ENCODE data around the gene HTD2. TPM values are rescaled to one million over a fixed set of nuclear protein-coding genes. Genes with fewer than 3 reads are reported as not detected.
"Not testable (repeated sequence)": the region's sequence is repeated elsewhere in the genome, so short reads cannot be mapped to it uniquely, and the experiment has no call there.

Gene HTD2
- total RNA-seq, 3 donors from 2014 or later = 14.4 to 16.1 (median 15.9) TPM

DNA sequence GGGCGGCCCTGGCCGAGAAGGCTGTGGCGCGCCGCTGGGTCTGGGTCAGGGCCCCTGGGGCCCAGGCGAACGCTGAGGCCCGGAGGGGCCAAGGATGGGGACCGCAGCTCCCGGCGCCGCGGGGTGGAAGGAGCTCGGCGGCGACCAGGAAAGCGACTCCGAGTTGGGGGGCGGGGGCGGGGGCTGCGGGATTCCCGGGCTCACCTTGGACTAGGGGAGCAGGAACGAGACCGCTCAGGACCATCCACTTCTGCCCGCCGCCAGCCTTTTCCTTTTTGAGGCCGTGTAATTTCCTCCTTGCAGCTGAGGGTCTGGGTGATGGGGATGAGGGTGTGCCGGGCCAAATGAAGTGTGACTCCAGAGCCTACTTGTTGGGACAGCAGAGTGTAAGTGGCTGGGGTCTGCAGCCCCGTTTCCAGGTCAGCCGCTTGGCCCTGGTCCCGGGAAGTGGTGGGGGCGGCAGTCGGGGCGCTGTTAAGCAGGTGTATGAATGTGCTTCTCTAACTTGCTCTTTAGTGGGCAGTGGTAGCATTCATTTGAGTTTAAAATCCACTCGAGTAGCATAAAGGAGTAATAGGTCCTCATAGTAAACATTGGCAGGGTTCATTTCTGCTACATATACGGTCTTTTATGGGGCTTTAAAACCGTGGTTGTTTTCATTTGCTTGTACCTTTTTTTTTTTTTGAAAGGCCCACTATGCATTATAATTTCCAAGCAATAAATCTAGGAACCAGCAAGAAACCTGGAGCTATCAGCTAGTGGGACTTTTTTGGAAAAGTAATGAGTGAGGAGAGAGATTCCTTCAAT lies 27.1 kb downstream of the HTD2 start:
- H3K36me3 Mint-ChIP-seq (ENCODE audit: insufficient read depth) = peaks cover 5% of the 10 kb centered on the region
- peaks cover 41% of the 10 kb centered on the region for H3K4me1 Mint-ChIP-seq (ENCODE audit: low read depth)
- ATAC-seq = peak; percentile 50 to 53

GRCh38 chr3:58334013-58334321 lies 27.6 kb downstream of the HTD2 start:
- Mint-ChIP-seq H3K27me3 (ENCODE audit: low read depth) (no peaks in the 10 kb centered on the region), H3K4me1 (ENCODE audit: low read depth) (peaks cover 42% of the 10 kb centered on the region), H3K36me3 (ENCODE audit: insufficient read depth) (peaks cover 7% of the 10 kb centered on the region), H3K9me3 (no peaks in the 10 kb centered on the region), H3K4me3 (peak overlapping the region; percentile 100)
- DNase-seq (no peak), ATAC-seq (no peak)

More for the DNA sequence above, 27.1 kb downstream of the HTD2 start:
- Mint-ChIP-seq H3K9me3 (no peaks in the 10 kb centered on the region), H3K4me3 (peak overlapping the region; percentile 100), H3K27me3 (ENCODE audit: low read depth) (no peaks in the 10 kb centered on the region)
- peak; percentile 11 for DNase-seq

DNA sequence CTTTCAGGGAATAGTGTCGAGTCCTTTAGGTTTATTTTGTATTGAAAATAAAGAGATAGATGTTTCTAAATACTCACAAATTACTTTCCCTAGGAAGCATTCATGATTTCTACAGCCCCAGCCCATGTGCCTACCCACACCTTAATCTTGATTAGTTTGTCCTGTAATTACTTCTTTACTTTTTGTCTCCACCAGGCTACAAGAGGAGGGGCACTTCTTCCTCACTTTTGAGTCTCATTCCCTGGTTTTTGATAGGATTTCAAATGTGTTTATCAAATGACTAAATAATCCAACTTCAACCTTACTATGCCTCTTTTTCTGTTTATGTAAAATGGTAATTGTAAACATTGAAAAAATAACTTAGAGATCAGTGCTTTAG lies 28.2 kb downstream of the HTD2 start:
- H3K4me1 Mint-ChIP-seq (ENCODE audit: low read depth) = peaks cover 43% of the 10 kb centered on the region
- peaks cover 8% of the 10 kb centered on the region for H3K36me3 Mint-ChIP-seq (ENCODE audit: insufficient read depth)
- DNase-seq (no peak), ATAC-seq (no peak)
- H3K27me3 Mint-ChIP-seq (ENCODE audit: low read depth) = no peaks in the 10 kb centered on the region
- H3K4me3 Mint-ChIP-seq = peak overlapping the region; percentile 100
- H3K9me3 Mint-ChIP-seq = no peaks in the 10 kb centered on the region

- Mint-ChIP-seq H3K4me1 (ENCODE audit: low read depth) (peaks cover 43% of the 10 kb centered on the region), H3K9me3 (no peaks in the 10 kb centered on the region), H3K36me3 (ENCODE audit: insufficient read depth) (peaks cover 8% of the 10 kb centered on the region), H3K27me3 (ENCODE audit: low read depth) (no peaks in the 10 kb centered on the region), H3K4me3 (peak overlapping the region; percentile 100)
- ATAC-seq = no peak
- no peak for DNase-seq
These were observed 29.3 kb downstream of the HTD2 start for GRCh38 chr3:58335652-58335947.

- H3K4me3 Mint-ChIP-seq = no peak overlapping the region
- no peak for ATAC-seq
These were observed 30.0 kb downstream of the HTD2 start for GRCh38 chr3:58336135-58336882.

DNA sequence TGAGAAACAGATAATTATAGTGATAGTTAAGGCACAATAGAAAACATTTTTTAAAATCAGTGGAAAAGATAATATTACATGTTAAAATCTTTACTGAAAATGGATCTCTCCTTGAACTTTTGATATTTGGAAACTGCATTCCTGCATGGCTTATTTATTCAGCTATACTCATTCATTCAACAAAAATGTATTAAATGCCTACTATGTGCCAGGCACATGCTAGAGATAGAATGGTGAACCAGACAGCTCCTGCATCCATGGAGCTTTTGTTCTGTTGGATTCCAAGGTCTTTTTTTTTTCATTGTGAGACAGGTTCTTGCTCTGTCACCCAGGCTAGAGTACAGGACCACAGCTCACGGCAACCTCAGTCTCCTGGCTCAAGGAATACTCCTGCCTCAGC lies 30.9 kb downstream of the HTD2 start:
- no peak overlapping the region for H3K4me3 Mint-ChIP-seq
- ATAC-seq (no peak), DNase-seq (no peak)
- peaks cover 12% of the 10 kb centered on the region for H3K36me3 Mint-ChIP-seq (ENCODE audit: insufficient read depth)
- H3K4me1 Mint-ChIP-seq (ENCODE audit: low read depth) = peaks cover 38% of the 10 kb centered on the region
- H3K27me3 Mint-ChIP-seq (ENCODE audit: low read depth) = no peaks in the 10 kb centered on the region
- H3K9me3 Mint-ChIP-seq = no peaks in the 10 kb centered on the region

More at GRCh38 chr3:58336135-58336882, 30.0 kb downstream of the HTD2 start:
- DNase-seq = no peak
- peaks cover 42% of the 10 kb centered on the region for H3K4me1 Mint-ChIP-seq (ENCODE audit: low read depth)
- H3K36me3 Mint-ChIP-seq (ENCODE audit: insufficient read depth) = peaks cover 12% of the 10 kb centered on the region
- H3K27me3 Mint-ChIP-seq (ENCODE audit: low read depth) = no peaks in the 10 kb centered on the region
- H3K9me3 Mint-ChIP-seq = no peaks in the 10 kb centered on the region

DNA sequence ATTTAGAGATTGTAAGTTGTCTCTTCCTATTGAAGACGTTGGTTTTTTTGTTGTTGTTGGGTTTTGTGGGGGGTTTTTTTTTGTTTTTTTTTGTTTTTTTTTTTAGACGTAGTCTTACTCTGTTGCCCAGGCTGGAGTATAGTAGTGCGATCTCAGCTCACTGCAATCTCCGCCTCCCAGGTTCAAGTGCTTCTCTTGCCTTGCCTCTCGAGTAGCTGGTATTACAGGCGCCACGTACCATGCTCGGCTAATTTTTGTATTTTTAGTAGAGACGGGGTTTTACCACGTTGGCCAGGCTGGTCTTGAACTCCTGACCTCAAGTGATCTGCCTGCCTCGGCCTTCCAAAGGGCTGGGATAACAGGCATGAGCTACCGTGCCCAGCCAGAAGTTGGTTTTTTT lies 32.8 kb downstream of the HTD2 start:
- not testable (repeated sequence) for ATAC-seq; H3K9me3 Mint-ChIP-seq; DNase-seq; H3K27me3 Mint-ChIP-seq (ENCODE audit: low read depth); H3K4me3 Mint-ChIP-seq
- Mint-ChIP-seq H3K36me3 (ENCODE audit: insufficient read depth) (peaks cover 17% of the 10 kb centered on the region), H3K4me1 (ENCODE audit: low read depth) (peaks cover 34% of the 10 kb centered on the region)

GRCh38 chr3:58340594-58341244 lies 34.4 kb downstream of the HTD2 start:
- peaks cover 22% of the 10 kb centered on the region for H3K4me1 Mint-ChIP-seq (ENCODE audit: low read depth)
- no peaks in the 10 kb centered on the region for H3K27me3 Mint-ChIP-seq (ENCODE audit: low read depth)
- ATAC-seq = no peak
- no peaks in the 10 kb centered on the region for H3K9me3 Mint-ChIP-seq
- H3K4me3 Mint-ChIP-seq = no peak overlapping the region
- peaks cover 17% of the 10 kb centered on the region for H3K36me3 Mint-ChIP-seq (ENCODE audit: insufficient read depth)
- no peak for DNase-seq

- Mint-ChIP-seq H3K4me1 (ENCODE audit: low read depth) (peaks cover 23% of the 10 kb centered on the region), H3K36me3 (ENCODE audit: insufficient read depth) (peaks cover 16% of the 10 kb centered on the region), H3K9me3 (no peaks in the 10 kb centered on the region), H3K4me3 (no peak overlapping the region), H3K27me3 (ENCODE audit: low read depth) (no peaks in the 10 kb centered on the region)
- DNase-seq = no peak
- no peak for ATAC-seq
These were observed 35.1 kb downstream of the HTD2 start for GRCh38 chr3:58341376-58341775.

DNA sequence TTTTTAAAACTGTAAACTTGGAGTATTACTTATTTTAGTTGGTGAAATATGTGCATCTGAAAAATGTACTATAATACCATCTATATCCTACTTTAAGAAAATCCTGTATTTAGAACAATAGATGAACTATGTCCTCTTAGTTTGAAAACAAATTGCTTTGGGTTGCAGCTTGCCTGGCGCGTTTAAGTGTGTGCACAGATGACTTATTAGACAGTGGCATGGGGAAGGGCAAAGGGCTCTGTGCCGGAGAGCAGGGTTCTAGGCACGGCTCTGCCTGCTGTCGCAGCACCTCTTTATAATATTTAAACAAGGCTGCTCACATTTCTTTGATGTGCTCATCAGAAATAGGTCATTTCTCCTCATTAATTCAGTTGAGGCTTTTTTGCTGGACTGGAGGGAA lies 36.4 kb downstream of the HTD2 start:
- H3K4me3 Mint-ChIP-seq = no peak overlapping the region
- no peaks in the 10 kb centered on the region for H3K27me3 Mint-ChIP-seq (ENCODE audit: low read depth)
- peaks cover 14% of the 10 kb centered on the region for H3K36me3 Mint-ChIP-seq (ENCODE audit: insufficient read depth)
- peaks cover 28% of the 10 kb centered on the region for H3K4me1 Mint-ChIP-seq (ENCODE audit: low read depth)
- DNase-seq = no peak
- no peaks in the 10 kb centered on the region for H3K9me3 Mint-ChIP-seq
- ATAC-seq = no peak

DNA sequence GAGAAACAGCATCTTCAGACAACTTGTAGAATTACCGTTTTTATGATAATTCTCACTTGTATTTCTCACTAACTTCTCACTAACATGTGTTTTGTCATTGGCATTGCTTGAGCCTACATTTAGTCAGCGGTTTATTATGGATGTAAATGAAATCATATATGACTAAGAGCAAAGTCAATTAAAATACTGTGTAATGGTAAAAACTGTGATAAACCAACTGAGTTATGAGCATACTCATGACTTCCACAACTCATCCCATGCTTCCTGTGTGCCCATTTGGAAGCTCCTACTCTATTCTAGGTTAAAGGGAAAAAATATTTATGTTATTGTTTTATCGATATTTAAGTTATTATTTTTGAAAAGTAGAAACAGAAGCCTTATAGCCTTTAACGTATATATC lies 39.1 kb downstream of the HTD2 start:
- no peak for ATAC-seq
- H3K36me3 Mint-ChIP-seq (ENCODE audit: insufficient read depth) = peaks cover 13% of the 10 kb centered on the region
- peaks cover 42% of the 10 kb centered on the region for H3K4me1 Mint-ChIP-seq (ENCODE audit: low read depth)
- no peaks in the 10 kb centered on the region for H3K9me3 Mint-ChIP-seq
- DNase-seq = no peak
- H3K4me3 Mint-ChIP-seq = no peak overlapping the region
- no peaks in the 10 kb centered on the region for H3K27me3 Mint-ChIP-seq (ENCODE audit: low read depth)

GRCh38 chr3:58346368-58346767 lies 40.0 kb downstream of the HTD2 start:
- Mint-ChIP-seq H3K4me3 (no peak overlapping the region), H3K27me3 (ENCODE audit: low read depth) (no peaks in the 10 kb centered on the region), H3K36me3 (ENCODE audit: insufficient read depth) (peaks cover 8% of the 10 kb centered on the region), H3K4me1 (ENCODE audit: low read depth) (peaks cover 45% of the 10 kb centered on the region), H3K9me3 (no peaks in the 10 kb centered on the region)
- DNase-seq (no peak), ATAC-seq (peak; percentile 64 to 67)

GRCh38 chr3:58347984-58348383 lies 41.7 kb downstream of the HTD2 start:
- DNase-seq = no peak
- Mint-ChIP-seq H3K9me3 (no peaks in the 10 kb centered on the region), H3K4me3 (no peak overlapping the region), H3K4me1 (ENCODE audit: low read depth) (peaks cover 51% of the 10 kb centered on the region), H3K27me3 (ENCODE audit: low read depth) (no peaks in the 10 kb centered on the region), H3K36me3 (ENCODE audit: insufficient read depth) (peaks cover 10% of the 10 kb centered on the region)
- no peak for ATAC-seq

- no peak for ATAC-seq
- H3K4me3 Mint-ChIP-seq = no peak overlapping the region
- no peaks in the 10 kb centered on the region for H3K9me3 Mint-ChIP-seq
- peaks cover 5% of the 10 kb centered on the region for H3K36me3 Mint-ChIP-seq (ENCODE audit: insufficient read depth)
- peaks cover 57% of the 10 kb centered on the region for H3K4me1 Mint-ChIP-seq (ENCODE audit: low read depth)
- H3K27me3 Mint-ChIP-seq (ENCODE audit: low read depth) = no peaks in the 10 kb centered on the region
- no peak for DNase-seq
These were observed 43.7 kb downstream of the HTD2 start for GRCh38 chr3:58349792-58350626.
